DOHH2 (cell line): ENCODE results near the gene SYNDIG1L.
"Not testable (repeated sequence)": the region's sequence is repeated elsewhere in the genome, so short reads cannot be mapped to it uniquely, and the experiment has no call there.

Source experiments
- H3F3A ChIP-seq: fragments of 200-600 bp; sonication (generic), shearing (Covaris generic); 2 replicates; pipeline ENCODE4 v1.6.0; 2016; ENCODE audit warnings: antibody characterized with exemption, mild to moderate bottlenecking; ENCODE audit not compliant: control insufficient read depth, insufficient read depth
- H3K27ac ChIP-seq: fragments of 200-600 bp; sonication (generic); 2 replicates; pipeline ENCODE4 v1.5.1; 2014; ENCODE audit warnings: low read depth, mild to moderate bottlenecking, low read length, moderate library complexity
- H3K27me3 ChIP-seq: fragments of 200-600 bp; sonication (generic); 2 replicates; pipeline ENCODE4 v1.6.1; 2014; ENCODE audit warnings: mild to moderate bottlenecking, low read length, mixed read lengths; ENCODE audit not compliant: control insufficient read depth
- H3K36me3 ChIP-seq: fragments of 200-600 bp; sonication (generic); 2 replicates; pipeline ENCODE4 v1.6.1; 2014; ENCODE audit warnings: mild to moderate bottlenecking, low read length, moderate library complexity, mixed read lengths; ENCODE audit not compliant: control insufficient read depth
- H3K4me1 ChIP-seq: fragments of 200-600 bp; sonication (generic); 2 replicates; pipeline ENCODE4 v1.6.1; 2014; ENCODE audit warnings: mild to moderate bottlenecking, low read length, mixed read lengths; ENCODE audit not compliant: control insufficient read depth
- H3K4me2 ChIP-seq: fragments of 200-600 bp; sonication (generic); 2 replicates; pipeline ENCODE4 v1.6.0; 2014; ENCODE audit warnings: mild to moderate bottlenecking, low read length, moderate library complexity
- H3K4me3 ChIP-seq: fragments of 200-600 bp; sonication (generic); 2 replicates; pipeline ENCODE4 v1.5.1; 2014; ENCODE audit warnings: mild to moderate bottlenecking, low read length, mixed read lengths
- H3K79me2 ChIP-seq: fragments of 200-600 bp; sonication (generic); 2 replicates; pipeline ENCODE4 v1.6.1; 2014; ENCODE audit warnings: mild to moderate bottlenecking, low read length, mixed read lengths; ENCODE audit not compliant: control insufficient read depth
- H3K9me2 ChIP-seq: fragments of 200-600 bp; sonication (generic); replicated peaks from 2 replicates; pipeline ENCODE4 v1.6.1; 2014; ENCODE audit warnings: mild to moderate bottlenecking, low read length, mixed read lengths; ENCODE audit not compliant: control insufficient read depth
- H3K9me3 ChIP-seq: fragments of 200-600 bp; sonication (generic); 2 replicates; pipeline ENCODE4 v1.6.1; 2014; ENCODE audit warnings: antibody characterized with exemption, low read length, mixed read lengths; ENCODE audit not compliant: control insufficient read depth, insufficient read depth
- H4K20me1 ChIP-seq: fragments of 200-600 bp; sonication (generic); 2 replicates; pipeline ENCODE4 v1.6.0; 2014; ENCODE audit warnings: low read depth, mild to moderate bottlenecking, antibody characterized with exemption, low read length, moderate library complexity; ENCODE audit not compliant: control insufficient read depth, insufficient read depth
- EZH2phosphoT487 ChIP-seq: fragments of 200-600 bp; sonication (generic); IDR thresholded peaks from 2 replicates; pipeline ENCODE4 v1.6.1; 2017; ENCODE audit warnings: borderline replicate concordance, mild to moderate bottlenecking, antibody characterized with exemption, low read length, moderate library complexity, mixed read lengths
- TF ChIP-seq, protein P1 (sequence below): fragments of 200-600 bp; sonication (generic); IDR thresholded peaks from one replicate; pipeline ENCODE4 v1.5.1; 2014; ENCODE audit warnings: antibody characterized with exemption, mild to moderate bottlenecking, low read depth, low read length; ENCODE audit not compliant: poor library complexity, severe bottlenecking

The SYNDIG1L gene

DNA sequence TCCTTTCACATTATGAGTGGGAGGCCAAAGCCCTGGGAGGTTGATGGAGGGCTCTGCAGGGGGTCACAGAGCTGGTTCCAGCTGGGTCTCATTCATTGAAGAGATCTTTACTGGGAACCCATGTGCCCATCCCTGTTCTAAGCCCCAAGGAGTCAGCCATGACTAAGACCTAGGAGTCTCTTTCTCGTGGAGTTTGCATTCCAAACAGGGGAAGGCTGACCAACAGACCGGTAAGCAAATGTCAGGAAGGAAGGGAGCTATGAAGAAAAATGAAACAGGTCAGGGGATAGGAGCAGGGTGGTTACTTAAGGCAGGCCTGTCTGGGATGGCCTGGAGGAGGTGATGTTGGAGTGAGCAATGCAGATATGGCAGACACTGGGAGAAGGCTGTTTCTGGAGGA, 31.5 kb downstream of the SYNDIG1L start:
- H3K4me2 ChIP-seq, result no peak overlapping the region
- no peak overlapping the region for H3K4me3 ChIP-seq
- H3K79me2 ChIP-seq, result no peaks in the 10 kb centered on the region
- no peaks in the 10 kb centered on the region for H3K9me2 ChIP-seq
- H3K27ac ChIP-seq, result no peak overlapping the region
- TF ChIP-seq, protein P1, sequence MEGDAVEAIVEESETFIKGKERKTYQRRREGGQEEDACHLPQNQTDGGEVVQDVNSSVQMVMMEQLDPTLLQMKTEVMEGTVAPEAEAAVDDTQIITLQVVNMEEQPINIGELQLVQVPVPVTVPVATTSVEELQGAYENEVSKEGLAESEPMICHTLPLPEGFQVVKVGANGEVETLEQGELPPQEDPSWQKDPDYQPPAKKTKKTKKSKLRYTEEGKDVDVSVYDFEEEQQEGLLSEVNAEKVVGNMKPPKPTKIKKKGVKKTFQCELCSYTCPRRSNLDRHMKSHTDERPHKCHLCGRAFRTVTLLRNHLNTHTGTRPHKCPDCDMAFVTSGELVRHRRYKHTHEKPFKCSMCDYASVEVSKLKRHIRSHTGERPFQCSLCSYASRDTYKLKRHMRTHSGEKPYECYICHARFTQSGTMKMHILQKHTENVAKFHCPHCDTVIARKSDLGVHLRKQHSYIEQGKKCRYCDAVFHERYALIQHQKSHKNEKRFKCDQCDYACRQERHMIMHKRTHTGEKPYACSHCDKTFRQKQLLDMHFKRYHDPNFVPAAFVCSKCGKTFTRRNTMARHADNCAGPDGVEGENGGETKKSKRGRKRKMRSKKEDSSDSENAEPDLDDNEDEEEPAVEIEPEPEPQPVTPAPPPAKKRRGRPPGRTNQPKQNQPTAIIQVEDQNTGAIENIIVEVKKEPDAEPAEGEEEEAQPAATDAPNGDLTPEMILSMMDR, result no peak
- no peak for TF ChIP-seq EZH2phosphoT487
- H3K27me3 ChIP-seq, result peaks cover 13% of the 10 kb centered on the region; the same call in 1 of the 2 replicates
- H3K36me3 ChIP-seq, result no peaks in the 10 kb centered on the region
- no peaks in the 10 kb centered on the region for H3K4me1 ChIP-seq
- H3F3A ChIP-seq, result no peaks in the 10 kb centered on the region
- no peaks in the 10 kb centered on the region for H4K20me1 ChIP-seq
- no peaks in the 10 kb centered on the region for H3K9me3 ChIP-seq

DNA sequence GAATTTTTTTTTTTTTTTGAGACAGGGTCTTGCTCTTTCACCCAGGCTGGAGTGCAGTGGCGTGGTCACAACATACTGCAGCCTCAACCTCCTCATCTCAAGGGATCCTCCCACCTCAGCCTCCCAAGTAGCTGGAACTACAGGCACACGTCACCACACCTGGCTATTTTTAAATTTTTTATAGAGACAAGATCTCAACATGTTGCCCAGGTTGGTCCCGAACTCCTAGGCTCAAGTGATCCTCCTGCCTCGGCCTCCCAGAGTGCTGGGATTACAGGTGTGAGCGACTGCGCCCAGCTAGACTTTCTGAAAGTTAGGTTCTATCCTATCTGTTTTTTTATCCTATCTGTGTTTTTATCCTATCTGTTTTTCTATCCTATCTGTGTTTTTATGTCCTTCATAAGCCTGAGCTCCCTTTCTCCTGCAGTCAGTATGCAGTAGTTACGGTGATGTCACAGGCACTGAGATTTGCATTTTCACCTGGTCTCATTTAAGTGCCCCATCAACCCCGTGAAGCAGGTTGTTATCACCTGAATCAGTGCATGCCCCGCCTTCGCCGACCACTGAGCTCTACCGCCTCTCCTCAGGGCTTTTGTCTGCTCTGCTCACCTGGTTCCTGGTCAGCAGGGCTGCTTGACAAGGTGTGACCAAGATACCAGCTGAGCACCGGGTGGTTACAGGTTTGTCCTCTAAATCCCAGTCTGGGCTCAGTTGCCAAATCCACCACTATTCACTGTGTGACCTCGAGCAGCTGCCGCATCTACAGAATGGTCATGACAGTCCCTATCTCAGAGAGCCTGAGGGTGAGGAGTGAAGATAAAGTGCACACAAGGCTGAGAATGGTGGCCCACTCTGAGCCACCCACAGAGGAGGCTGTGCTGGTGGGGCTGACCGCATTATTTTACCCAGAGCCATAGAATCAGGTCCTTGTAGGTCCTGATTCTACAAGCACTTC, 33.1 kb downstream of the SYNDIG1L start:
- H3K9me3 ChIP-seq, result no peaks in the 10 kb centered on the region
- H3K4me1 ChIP-seq, result no peaks in the 10 kb centered on the region
- TF ChIP-seq, protein P1, result no peak
- no peak for TF ChIP-seq EZH2phosphoT487
- no peaks in the 10 kb centered on the region for H3K79me2 ChIP-seq
- no peak overlapping the region for H3K4me2 ChIP-seq
- no peaks in the 10 kb centered on the region for H4K20me1 ChIP-seq
- no peaks in the 10 kb centered on the region for H3K36me3 ChIP-seq
- no peak overlapping the region for H3K27ac ChIP-seq
- no peak overlapping the region for H3K4me3 ChIP-seq
- no peaks in the 10 kb centered on the region for H3K9me2 ChIP-seq
- peaks cover 10% of the 10 kb centered on the region for H3K27me3 ChIP-seq
- no peaks in the 10 kb centered on the region for H3F3A ChIP-seq

DNA sequence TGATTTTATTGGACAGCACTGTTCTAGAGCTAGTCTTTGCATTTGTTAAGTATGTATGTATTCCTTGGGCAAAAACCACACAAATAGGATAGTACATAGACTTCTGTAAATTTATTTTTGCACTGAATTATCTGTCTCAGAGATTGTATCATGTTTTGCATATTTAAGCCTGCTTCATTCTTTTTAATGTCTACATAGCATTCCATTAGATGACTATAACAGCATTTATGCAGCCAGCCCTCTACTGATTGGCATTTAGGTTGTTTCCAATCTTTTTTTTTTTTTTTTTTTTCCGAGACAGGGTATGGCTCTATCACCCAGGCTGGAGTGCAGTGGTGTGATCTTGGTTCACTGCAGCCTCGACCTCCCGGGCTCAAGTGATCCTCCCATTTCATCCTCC, 34.5 kb downstream of the SYNDIG1L start:
- Histone ChIP-seq H3K4me3 (no peak overlapping the region), H3K9me3 (no peaks in the 10 kb centered on the region), H3K36me3 (no peaks in the 10 kb centered on the region), H3K79me2 (no peaks in the 10 kb centered on the region), H3F3A (no peaks in the 10 kb centered on the region), H3K27me3 (peaks cover 11% of the 10 kb centered on the region), H3K27ac (no peak overlapping the region), H3K4me1 (no peaks in the 10 kb centered on the region), H3K4me2 (no peak overlapping the region), H3K9me2 (no peaks in the 10 kb centered on the region), H4K20me1 (no peaks in the 10 kb centered on the region)
- no peak for TF ChIP-seq EZH2phosphoT487
- TF ChIP-seq, protein P1, result no peak

DNA sequence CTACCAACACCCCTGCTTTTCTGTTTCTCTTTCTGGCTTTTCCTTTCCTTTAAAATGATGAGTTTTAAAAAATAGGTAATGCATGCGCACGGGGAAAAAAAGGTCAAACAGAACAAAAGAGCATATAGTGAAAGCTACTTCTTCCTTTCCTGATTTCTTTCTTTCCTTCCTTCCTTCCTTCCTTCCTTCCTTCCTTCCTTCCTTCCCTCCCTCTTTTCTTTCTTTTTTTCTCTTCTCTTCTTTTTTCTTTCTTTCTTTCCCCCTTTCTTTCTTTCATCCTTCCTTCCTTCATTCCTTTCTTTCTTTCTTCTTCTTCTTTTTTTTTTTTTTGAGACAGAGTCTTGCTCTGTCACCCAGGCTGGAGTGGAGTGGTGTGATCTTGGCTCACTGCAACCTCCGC, 35.5 kb downstream of the SYNDIG1L start:
- H3K79me2 ChIP-seq, H3K4me1 ChIP-seq, H4K20me1 ChIP-seq, H3K36me3 ChIP-seq, H3K4me3 ChIP-seq, H3F3A ChIP-seq, H3K4me2 ChIP-seq, H3K9me2 ChIP-seq, H3K27ac ChIP-seq, H3K9me3 ChIP-seq: not testable (repeated sequence)
- peaks cover 12% of the 10 kb centered on the region for H3K27me3 ChIP-seq
